HepG2 (cell line): Measurements from ENCODE around the gene UTP20. TPM values are rescaled to one million over a fixed set of nuclear protein-coding genes. Genes with fewer than 3 reads are reported as not detected.

Experiments used
- DBP ChIP-seq: sonication (generic); formaldehyde crosslinking; IDR thresholded peaks from 2 replicates; pipeline ENCODE4 v1.4.0; 2020; ENCODE audit warnings: missing genetic modification reagents; ENCODE audit errors: not compliant biosample characterization
- HMG20B ChIP-seq: conservative IDR thresholded peaks from 2 replicates; pipeline ENCODE4 v1.6.1; 2016; ENCODE audit warnings: missing genetic modification reagents, missing compliant biosample characterization
- HNF4A ChIP-seq: sonication (generic); formaldehyde crosslinking; IDR thresholded peaks from 2 replicates; pipeline ENCODE4 v1.4.0; 2020; ENCODE audit warnings: missing genetic modification reagents
- MNT ChIP-seq: fragments of 450-650 bp; IDR thresholded peaks from 2 replicates; pipeline ENCODE4 v1.6.1; 2016
- NFYB ChIP-seq: sonication (generic); formaldehyde crosslinking; IDR thresholded peaks from 2 replicates; pipeline ENCODE4 v1.4.0; 2020; ENCODE audit warnings: missing genetic modification reagents
- POLR2G ChIP-seq: fragments of 200-400 bp; formaldehyde crosslinking; IDR thresholded peaks from 2 replicates; pipeline ENCODE4 v1.6.1; 2018; ENCODE audit warnings: mild to moderate bottlenecking, low read depth, low read length, moderate library complexity
- SMYD3 ChIP-seq: sonication (generic); formaldehyde crosslinking; IDR thresholded peaks from 2 replicates; pipeline ENCODE4 v1.8.1; 2023; ENCODE audit warnings: mild to moderate bottlenecking, missing genetic modification reagents
- TBX3 ChIP-seq: fragments of 450-650 bp; IDR thresholded peaks from 2 replicates; pipeline ENCODE4 v1.6.1; 2017; ENCODE audit warnings: antibody characterized with exemption, mild to moderate bottlenecking, inconsistent platforms, borderline replicate concordance
- ZMYM2 ChIP-seq: sonication (generic); formaldehyde crosslinking; IDR thresholded peaks from 2 replicates; pipeline ENCODE4 v1.8.0; 2022; ENCODE audit warnings: mild to moderate bottlenecking, missing genetic modification reagents
- ZNF230 ChIP-seq: sonication (generic); formaldehyde crosslinking; IDR thresholded peaks from 2 replicates; pipeline ENCODE4 v1.4.0; 2020; ENCODE audit warnings: mild to moderate bottlenecking, missing genetic modification reagents
- ZNF275 ChIP-seq: sonication (generic); formaldehyde crosslinking; IDR thresholded peaks from 2 replicates; pipeline ENCODE4 v1.8.0; 2022; ENCODE audit warnings: missing genetic modification reagents, mild to moderate bottlenecking, inconsistent platforms, borderline replicate concordance
- ZNF331 ChIP-seq: sonication (generic); formaldehyde crosslinking; IDR thresholded peaks from 2 replicates; pipeline ENCODE4 v1.4.0; 2020; ENCODE audit warnings: missing genetic modification reagents
- ZNF44 ChIP-seq: sonication (generic); formaldehyde crosslinking; IDR thresholded peaks from 2 replicates; pipeline ENCODE4 v1.5.1; 2020; ENCODE audit warnings: mild to moderate bottlenecking, missing genetic modification reagents
- ZNF580 ChIP-seq: IDR thresholded peaks from 2 replicates; pipeline ENCODE4 v1.6.1; 2016; ENCODE audit warnings: low read depth, borderline replicate concordance
- ZNF878 ChIP-seq: sonication (generic); formaldehyde crosslinking; IDR thresholded peaks from 2 replicates; pipeline ENCODE4 v1.8.1; 2023; ENCODE audit warnings: mild to moderate bottlenecking, missing genetic modification reagents, moderate library complexity
- polyA plus RNA-seq, 8 experiments: library from polyadenylated mRNA; depleted of rRNA in 3 of 8; stranded (reverse) in 7 of 8; unstranded in 1 of 8; fragments of >200 nt; fragmentation: Illumina TruSeq in 4 of 8; extraction: Trizol in 4 of 8; gene quantifications; 2 replicates each; pipeline versions ENCODE4 v1.2.1 to v1.2.3, GENCODE V29; 2011 to 2016; ENCODE audit warnings: low read depth in 4 of 8, missing spikeins in 1 of 8, mixed read lengths in 1 of 8; ENCODE audit not compliant: insufficient read depth in 1 of 8
- total RNA-seq, 5 experiments: library from RNA; depleted of rRNA; stranded (reverse); fragments of >200 nt; fragmentation: Illumina TruSeq; extraction: Trizol; gene quantifications; 2 replicates each; pipeline ENCODE4 v1.2.3, GENCODE V29; 2016; ENCODE audit warnings: low read depth in 1 of 5
- TF ChIP-seq, protein P1 (sequence below): sonication (generic); formaldehyde crosslinking; IDR thresholded peaks from 2 replicates; pipeline ENCODE4 v1.9.0; 2021; ENCODE audit warnings: missing genetic modification reagents, borderline replicate concordance
- TF ChIP-seq, protein P2 (sequence below): sonication (generic); formaldehyde crosslinking; IDR thresholded peaks from 2 replicates; pipeline ENCODE4 v1.4.0; 2020; ENCODE audit warnings: missing genetic modification reagents
- TF ChIP-seq, protein P3 (sequence below): sonication (generic); formaldehyde crosslinking; IDR thresholded peaks from 2 replicates; pipeline ENCODE4 v1.8.1; 2023; ENCODE audit warnings: missing genetic modification reagents, mild to moderate bottlenecking, borderline replicate concordance

UTP20 gene
- total and polyA plus RNA-seq, 2 of the 13 experiments (the other 11 are each of a cell fraction or from before 2014, with no cell fraction given) = 9.0 to 38.5 TPM

GRCh38 chr12:101407436-101408345 is 127.8 kb downstream of the UTP20 start, which contains the start of gene ARL1 (continued):
- TF ChIP-seq ZNF275 (CRISPR knock-in tag) = peak; percentile 60; the same call in 1 of the 2 replicates
- no peak for TF ChIP-seq TBX3
- peak; percentile 3; the same call in 1 of the 2 replicates for TF ChIP-seq NFYB (CRISPR knock-in tag)
- TF ChIP-seq, protein P1, sequence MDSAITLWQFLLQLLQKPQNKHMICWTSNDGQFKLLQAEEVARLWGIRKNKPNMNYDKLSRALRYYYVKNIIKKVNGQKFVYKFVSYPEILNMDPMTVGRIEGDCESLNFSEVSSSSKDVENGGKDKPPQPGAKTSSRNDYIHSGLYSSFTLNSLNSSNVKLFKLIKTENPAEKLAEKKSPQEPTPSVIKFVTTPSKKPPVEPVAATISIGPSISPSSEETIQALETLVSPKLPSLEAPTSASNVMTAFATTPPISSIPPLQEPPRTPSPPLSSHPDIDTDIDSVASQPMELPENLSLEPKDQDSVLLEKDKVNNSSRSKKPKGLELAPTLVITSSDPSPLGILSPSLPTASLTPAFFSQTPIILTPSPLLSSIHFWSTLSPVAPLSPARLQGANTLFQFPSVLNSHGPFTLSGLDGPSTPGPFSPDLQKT = no peak
- no peak for TF ChIP-seq SMYD3 (CRISPR knock-in tag)
- peak; percentile 6; the same call in 1 of the 2 replicates for TF ChIP-seq MNT
- TF ChIP-seq HMG20B (CRISPR knock-in tag) = no peak
- TF ChIP-seq POLR2G = peak; percentile 96
- TF ChIP-seq, protein P2, sequence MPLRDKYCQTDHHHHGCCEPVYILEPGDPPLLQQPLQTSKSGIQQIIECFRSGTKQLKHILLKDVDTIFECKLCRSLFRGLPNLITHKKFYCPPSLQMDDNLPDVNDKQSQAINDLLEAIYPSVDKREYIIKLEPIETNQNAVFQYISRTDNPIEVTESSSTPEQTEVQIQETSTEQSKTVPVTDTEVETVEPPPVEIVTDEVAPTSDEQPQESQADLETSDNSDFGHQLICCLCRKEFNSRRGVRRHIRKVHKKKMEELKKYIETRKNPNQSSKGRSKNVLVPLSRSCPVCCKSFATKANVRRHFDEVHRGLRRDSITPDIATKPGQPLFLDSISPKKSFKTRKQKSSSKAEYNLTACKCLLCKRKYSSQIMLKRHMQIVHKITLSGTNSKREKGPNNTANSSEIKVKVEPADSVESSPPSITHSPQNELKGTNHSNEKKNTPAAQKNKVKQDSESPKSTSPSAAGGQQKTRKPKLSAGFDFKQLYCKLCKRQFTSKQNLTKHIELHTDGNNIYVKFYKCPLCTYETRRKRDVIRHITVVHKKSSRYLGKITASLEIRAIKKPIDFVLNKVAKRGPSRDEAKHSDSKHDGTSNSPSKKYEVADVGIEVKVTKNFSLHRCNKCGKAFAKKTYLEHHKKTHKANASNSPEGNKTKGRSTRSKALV (CRISPR knock-in tag) = 0 out of 2 replicates have a peak, but pooled peaks have one; percentile 46
- TF ChIP-seq ZNF331 (CRISPR knock-in tag) = peak; percentile 9; the same call in 1 of the 2 replicates
- peak; percentile 52; the same call in 1 of the 2 replicates for TF ChIP-seq ZNF878
- TF ChIP-seq ZNF580 (CRISPR knock-in tag) = peak; percentile 18; the same call in 1 of the 2 replicates
- TF ChIP-seq HNF4A = peak; percentile 19; the same call in 1 of the 2 replicates
- TF ChIP-seq ZMYM2 = 0 out of 2 replicates have a peak, but pooled peaks have one; percentile 18
- peak; percentile 69; the same call in 1 of the 2 replicates for TF ChIP-seq ZNF230 (CRISPR knock-in tag)
- TF ChIP-seq DBP (CRISPR knock-in tag) = peak; percentile 34
- TF ChIP-seq, protein P3, sequence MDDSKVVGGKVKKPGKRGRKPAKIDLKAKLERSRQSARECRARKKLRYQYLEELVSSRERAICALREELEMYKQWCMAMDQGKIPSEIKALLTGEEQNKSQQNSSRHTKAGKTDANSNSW (CRISPR knock-in tag) = peak; percentile 79; the same call in 1 of the 2 replicates
- TF ChIP-seq ZNF44 = no peak; the same call in 1 of the 2 replicates
